Activated T-cell treated with anti-CD3 and anti-CD28 coated beads for 24 hours (primary cell): Measurements from ENCODE around the gene MYO3B.
"Not testable (repeated sequence)": the region's sequence is repeated elsewhere in the genome, so short reads cannot be mapped to it uniquely, and the experiment has no call there.

Experiments used
- DNase-seq: peaks from one replicate; pipeline ENCODE4 v3.0.0-alpha.2; 2020; ENCODE audit warnings: low read depth

The MYO3B gene

DNA sequence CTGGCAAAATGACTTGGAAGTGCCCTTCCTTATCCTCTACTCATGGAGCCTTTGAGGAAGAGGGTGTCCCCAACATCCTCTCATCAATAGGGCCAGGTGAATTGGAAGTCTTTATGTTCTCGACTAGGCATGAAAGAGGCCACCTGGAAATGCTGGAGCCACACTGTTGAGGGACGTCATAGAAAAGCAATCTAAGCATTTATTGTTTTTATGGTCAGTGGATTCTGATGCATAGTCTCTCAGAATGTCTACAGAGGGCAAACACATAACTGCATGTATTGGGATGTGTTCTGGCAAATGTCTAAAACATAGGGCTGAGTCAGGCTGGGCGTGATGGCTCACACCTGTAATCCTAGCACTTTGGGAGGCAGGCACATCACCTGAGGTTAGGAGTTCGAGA is 290.6 kb downstream of the MYO3B start:
- no peak for DNase-seq

DNA sequence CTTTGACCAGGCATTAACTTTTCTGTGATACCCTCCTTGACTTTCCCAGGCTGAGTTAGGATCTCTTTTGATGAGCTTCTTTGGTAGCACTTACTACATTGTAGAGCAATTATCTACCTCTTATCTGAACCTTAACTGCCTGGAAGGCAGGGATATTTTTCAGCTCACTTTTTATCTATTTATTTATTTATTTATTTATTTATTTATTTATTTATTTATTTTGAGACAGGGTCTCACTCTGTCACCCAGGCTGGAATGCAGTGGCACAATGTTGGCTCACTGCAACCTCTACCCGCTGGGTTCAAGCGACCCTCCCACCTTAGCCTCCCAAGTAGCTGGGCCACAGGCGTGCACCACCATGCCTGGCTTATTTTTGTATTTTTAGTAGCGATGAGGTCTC is 294.6 kb downstream of the MYO3B start:
- not testable (repeated sequence) for DNase-seq

DNA sequence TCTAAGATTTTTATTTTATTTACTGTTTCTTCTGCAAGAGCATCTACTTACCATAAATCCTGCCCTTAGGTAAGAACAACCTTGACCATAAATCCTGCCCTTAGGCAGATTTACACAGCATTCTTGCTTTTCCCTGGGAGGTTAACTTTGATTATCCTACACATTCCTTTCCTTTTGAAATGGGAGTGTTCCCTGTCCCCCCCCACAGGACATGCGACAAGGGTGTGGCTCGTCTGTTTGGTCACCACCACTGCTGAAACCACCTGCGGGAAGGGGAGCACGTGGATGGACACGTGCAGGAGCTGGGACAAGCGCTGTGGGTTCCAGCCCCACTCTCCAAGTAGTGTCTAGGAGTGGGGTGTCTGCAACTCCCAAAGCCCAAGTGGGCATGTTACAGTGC is 297.9 kb downstream of the MYO3B start:
- DNase-seq: no peak

DNA sequence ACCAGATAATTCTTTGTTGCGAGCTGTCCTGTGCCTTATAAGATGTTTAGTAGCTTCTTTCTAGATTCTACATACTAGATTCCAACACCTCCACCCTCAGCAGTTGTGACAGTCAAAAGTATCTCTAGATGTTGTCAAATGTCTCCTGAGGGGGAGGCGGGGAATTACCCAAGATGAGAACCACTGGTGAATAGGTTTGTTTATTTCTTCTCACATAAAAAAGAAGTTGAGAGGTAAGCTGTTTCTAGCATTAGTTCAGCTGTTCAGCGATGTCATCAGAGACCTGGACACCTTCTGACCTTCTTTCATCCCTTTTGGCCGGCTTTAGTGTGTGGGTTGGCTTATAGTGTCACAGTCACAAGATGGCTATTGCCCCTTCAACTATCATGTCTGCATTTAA is 299.7 kb downstream of the MYO3B start:
- DNase-seq: no peak

GRCh38 chr2:170481201-170481600 is 303.3 kb downstream of the MYO3B start:
- no peak for DNase-seq

- DNase-seq: no peak
These were observed 306.6 kb downstream of the MYO3B start for GRCh38 chr2:170484552-170484951.

DNA sequence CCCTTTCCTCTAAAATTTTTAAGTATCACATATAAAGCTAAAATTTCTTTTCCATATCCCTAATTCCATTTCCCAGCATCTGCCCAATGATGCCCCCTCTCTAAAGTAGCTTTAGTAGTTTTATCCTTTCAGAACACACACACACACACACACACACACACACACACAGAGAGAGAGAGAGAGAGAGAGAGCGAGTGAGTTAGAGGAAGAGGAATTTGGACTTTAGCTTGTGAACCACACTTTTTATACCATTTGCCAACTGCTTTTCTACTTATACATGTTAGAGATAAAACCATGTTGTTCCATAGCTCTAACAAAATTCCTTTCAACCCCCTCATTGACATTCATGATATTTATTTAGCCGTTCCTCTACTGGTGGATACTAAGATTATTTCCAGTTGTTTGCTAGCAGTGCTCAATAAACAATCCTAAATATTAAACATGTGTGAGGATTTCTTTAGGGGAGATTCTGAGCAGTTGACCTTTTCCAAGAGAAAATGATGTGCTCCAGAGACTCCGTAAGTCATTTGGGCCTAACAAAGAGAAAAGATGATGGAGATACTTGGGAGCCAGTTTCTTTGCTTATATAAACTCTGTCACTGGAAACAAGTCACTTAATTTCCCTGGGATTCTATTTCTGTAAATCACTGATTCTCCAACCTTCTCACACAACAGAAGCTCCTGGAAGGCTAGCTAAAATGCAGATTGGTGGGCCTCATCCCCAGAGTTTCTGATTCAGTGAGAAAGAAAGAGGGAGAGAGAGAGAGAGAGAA is 307.5 kb downstream of the MYO3B start:
- no peak for DNase-seq

DNA sequence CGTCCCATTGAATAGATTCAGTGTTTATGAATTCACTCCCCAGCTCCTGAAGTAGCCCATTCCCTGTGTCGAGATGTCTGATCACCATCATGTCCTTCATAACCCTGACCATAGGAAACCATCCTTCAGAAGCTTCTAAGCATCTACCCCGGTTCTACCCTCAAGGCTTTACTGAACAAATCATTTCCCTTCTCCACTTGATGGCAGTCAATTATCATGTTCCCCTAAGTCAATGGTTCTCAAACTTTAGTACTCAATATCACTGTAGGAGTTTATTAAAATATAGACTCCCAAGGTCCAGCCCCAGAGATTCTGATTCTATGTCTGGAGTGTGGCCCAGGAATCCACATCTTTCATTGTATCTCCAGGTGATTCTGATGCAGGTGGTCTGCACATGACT is 308.8 kb downstream of the MYO3B start:
- DNase-seq: no peak

- DNase-seq: no peak
These were observed 310.9 kb downstream of the MYO3B start for GRCh38 chr2:170488807-170489206.

DNA sequence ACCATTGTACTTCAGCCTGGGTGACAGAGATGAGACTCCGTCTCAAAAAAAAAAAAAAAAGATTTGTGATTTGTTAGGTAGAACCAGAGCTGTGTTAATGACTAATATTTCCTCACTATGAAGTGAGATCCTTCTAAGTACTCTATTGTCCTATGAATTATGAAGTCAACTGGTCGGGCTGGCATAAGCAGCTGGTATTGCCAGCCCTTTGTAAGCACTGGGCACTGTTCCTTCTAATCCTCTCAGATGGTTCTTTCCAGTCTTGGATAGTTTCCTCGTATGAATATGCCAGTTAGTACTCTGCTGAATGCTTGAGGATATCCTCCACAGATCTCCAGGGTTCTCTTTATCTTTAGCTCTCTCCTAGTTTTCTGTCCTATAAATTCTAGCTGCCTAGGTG is 314.1 kb downstream of the MYO3B start:
- no peak for DNase-seq

GRCh38 chr2:170493426-170494097 is 315.6 kb downstream of the MYO3B start:
- DNase-seq: no peak

DNA sequence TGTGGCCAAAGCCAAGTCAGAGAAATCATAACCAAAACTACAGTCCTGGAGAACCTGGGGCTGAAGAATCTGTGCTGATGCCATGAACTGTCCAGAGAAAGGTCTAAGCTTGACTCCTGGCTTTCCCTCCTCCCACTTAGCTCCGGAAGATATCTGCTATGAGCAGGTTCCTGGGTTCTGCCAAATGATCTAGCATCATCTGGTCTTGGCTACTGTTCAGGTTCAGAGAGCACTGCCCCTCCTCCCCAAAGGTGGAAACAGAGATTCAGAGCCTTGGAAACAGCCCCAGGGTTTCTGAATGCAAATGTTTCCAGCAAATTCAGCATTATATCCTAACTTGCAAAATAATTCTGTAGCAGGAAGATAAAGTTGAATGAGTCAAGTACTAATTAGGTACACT is 317.9 kb downstream of the MYO3B start:
- DNase-seq: no peak

- no peak for DNase-seq
These were observed 320.7 kb downstream of the MYO3B start for GRCh38 chr2:170498619-170499018.

DNA sequence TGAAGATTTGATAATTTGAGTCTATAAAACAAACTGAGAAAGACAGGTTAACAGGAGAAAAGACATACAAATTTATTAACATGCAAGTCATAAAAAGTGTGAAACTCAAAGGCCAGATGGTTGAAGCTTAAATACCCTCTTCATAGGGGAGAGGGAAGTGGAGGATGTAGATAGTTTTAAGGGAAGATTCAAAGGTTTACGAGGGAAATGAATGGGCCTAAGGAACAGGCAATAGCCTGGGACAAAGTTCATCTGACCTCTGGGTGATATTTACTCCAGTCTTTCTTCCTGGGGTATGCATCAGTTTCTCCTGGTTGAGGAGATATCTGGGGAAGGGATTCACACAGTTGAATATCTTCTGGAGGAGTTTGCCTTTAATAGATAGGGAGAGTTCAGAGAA is 322.2 kb downstream of the MYO3B start:
- no peak for DNase-seq

DNA sequence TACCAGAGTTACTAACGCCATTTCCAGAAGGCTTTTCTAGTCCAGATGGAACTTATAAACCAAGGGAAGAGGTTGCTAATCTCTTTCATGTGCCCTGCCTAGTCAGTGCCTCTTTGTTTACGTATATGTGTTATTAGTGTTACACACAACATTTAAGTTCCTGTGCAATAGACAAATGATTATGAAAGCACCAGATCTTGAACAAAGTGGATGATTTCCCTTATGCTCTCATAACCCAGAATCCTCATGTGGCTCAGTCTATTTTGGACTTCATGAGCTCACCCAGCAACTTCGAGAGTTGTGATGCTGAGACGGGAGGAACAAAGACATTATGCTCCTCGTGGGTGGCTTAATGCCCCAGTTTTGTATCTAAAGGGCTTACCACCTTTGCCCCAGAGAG is 322.8 kb downstream of the MYO3B start:
- DNase-seq: no peak

DNA sequence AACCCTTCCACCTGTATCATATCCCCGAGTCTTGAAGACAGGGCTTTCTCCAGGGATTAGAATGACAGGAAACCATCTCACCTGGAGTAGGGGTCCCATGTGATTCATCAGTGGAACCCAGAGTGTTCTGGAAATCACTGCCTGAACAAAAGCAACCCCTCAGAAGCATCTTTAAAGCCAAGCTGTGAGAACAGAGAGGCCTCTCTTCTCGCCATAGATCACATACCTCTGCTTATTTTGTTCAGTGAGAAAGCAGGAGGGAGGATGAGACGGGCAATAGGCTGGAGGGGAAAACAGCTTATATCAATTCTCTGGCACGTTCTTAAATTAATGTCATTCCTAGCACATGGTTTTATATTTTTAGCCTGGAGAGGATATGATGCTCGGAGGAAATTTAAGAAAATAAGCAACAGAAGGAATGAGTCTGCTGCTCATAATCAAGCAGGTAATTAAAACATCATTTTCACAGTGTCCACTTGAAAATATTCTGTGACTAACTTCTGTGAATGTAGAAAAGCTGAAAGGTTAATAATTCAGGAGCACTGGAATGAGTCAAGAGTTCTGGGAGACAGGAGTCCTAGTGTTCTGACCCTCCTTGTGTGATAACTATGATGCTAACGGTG is 323.6 kb downstream of the MYO3B start:
- no peak for DNase-seq

- no peak for DNase-seq
These were observed 324.6 kb downstream of the MYO3B start for GRCh38 chr2:170502361-170503130.

- DNase-seq: no peak
These were observed 325.6 kb downstream of the MYO3B start for GRCh38 chr2:170503563-170503962.

- no peak for DNase-seq
These were observed 326.2 kb downstream of the MYO3B start for GRCh38 chr2:170503971-170504809.

- DNase-seq: no peak
These were observed 326.8 kb downstream of the MYO3B start for GRCh38 chr2:170504810-170505145.

DNA sequence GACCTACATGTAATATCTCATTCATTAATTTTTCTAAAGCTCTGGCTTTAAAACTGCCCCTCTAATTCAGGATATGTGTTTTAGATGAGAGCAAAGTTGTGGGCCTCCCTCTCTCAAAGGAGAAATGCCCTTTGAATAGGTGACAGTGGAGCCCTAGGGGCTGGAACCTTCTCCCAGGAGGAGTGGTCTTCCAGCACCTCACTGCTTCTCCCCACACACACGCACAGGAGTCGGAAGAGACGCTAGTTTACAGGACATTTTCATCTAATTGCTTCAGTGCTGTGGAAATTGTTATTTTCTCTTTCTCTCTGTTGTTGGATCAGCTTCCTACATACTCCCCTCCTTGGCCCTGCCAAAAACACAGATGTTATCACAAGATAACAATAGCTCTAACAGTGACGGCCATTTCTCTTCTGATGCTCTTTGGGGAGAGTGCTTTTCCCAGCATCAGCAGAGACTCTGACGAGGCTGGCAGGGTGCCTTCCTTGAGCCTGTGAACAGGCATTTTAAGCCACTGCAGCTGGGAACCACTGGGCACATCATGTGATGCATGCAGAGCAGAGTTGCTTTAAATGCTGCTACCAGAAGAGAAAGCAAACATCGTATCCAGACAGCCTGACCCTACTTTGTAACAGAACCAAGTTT is 327.8 kb downstream of the MYO3B start:
- DNase-seq: no peak
